ENCODE measurements around the gene ELL.

Gene ELL

DNA sequence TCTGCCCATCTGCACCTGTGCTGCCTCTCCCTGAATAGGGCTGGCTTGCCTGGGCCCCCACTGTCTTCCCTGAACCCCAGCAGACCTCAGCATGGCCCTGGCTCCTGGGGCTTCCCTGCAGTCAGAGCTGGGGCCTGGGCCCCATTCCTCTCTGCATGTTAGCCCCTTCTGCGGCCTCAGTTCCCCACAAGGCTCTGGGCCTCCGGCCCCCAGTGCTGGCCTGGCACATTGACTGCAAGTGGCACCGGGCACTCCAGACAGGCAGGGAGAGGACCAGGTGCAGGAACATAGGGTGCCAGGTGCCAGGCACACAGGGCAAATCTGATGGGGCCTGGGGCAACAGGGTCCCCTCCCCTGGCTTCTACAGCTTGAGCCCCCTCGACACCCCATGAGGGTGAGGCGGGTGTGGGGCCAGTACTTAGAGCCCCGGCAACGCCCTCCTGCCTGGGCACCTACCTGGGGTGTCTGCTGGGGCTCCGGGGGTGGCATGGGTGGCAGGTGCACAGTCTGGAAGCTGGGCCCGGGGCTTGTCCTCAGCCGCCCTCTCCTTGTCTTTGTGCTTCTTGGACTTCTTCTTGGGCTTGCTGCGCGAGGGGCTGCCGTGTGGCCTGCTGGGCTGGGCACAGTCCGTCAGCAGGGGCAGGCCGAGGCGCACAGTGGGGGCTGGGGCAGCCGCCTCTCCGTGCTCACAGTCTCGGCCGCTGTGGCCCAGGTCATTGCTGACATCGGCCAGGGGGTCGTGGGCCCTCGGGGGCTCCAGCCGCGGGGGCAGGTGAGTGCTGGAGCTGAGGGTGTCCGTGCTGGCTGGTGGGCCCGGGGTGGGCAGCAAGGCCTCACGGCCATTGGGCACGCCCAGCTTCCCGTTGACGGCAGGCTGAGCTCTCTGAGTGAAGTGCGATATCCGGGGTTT lies 71.6 kb downstream of the ELL start:
- no peak overlapping the region for H3K4me3 ChIP-seq (ENCODE audit: low read length)
- TF ChIP-seq EZH2phosphoT487 (IDR thresholded peaks at IDR 0.05; ENCODE audit: borderline replicate concordance, low read length), result no peak
- TF ChIP-seq, protein P1, sequence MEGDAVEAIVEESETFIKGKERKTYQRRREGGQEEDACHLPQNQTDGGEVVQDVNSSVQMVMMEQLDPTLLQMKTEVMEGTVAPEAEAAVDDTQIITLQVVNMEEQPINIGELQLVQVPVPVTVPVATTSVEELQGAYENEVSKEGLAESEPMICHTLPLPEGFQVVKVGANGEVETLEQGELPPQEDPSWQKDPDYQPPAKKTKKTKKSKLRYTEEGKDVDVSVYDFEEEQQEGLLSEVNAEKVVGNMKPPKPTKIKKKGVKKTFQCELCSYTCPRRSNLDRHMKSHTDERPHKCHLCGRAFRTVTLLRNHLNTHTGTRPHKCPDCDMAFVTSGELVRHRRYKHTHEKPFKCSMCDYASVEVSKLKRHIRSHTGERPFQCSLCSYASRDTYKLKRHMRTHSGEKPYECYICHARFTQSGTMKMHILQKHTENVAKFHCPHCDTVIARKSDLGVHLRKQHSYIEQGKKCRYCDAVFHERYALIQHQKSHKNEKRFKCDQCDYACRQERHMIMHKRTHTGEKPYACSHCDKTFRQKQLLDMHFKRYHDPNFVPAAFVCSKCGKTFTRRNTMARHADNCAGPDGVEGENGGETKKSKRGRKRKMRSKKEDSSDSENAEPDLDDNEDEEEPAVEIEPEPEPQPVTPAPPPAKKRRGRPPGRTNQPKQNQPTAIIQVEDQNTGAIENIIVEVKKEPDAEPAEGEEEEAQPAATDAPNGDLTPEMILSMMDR (IDR thresholded peaks at IDR 0.05; ENCODE audit: low read depth, low read length, poor library complexity, severe bottlenecking), result no peak
- peaks cover 42% of the 10 kb centered on the region for H3K36me3 ChIP-seq (ENCODE audit: control insufficient read depth, low read length)
- H3K27me3 ChIP-seq (ENCODE audit: control insufficient read depth, low read length), result no peaks in the 10 kb centered on the region
- H3K9me3 ChIP-seq (ENCODE audit: control insufficient read depth, insufficient read depth, low read length), result no peaks in the 10 kb centered on the region
- H4K20me1 ChIP-seq (ENCODE audit: control insufficient read depth, insufficient read depth, low read depth, low read length), result no peaks in the 10 kb centered on the region
- no peaks in the 10 kb centered on the region for H3F3A ChIP-seq (ENCODE audit: control insufficient read depth, insufficient read depth)
- H3K9me2 ChIP-seq (replicated peaks; ENCODE audit: control insufficient read depth, low read length), result no peaks in the 10 kb centered on the region
- H3K27ac ChIP-seq (ENCODE audit: low read depth, low read length), result no peak overlapping the region
- H3K4me2 ChIP-seq (ENCODE audit: low read length), result no peak overlapping the region
- H3K4me1 ChIP-seq (ENCODE audit: control insufficient read depth, low read length), result peaks cover 4% of the 10 kb centered on the region; the same call in 1 of the 2 replicates
- no peaks in the 10 kb centered on the region for H3K79me2 ChIP-seq (ENCODE audit: control insufficient read depth, low read length)

DNA sequence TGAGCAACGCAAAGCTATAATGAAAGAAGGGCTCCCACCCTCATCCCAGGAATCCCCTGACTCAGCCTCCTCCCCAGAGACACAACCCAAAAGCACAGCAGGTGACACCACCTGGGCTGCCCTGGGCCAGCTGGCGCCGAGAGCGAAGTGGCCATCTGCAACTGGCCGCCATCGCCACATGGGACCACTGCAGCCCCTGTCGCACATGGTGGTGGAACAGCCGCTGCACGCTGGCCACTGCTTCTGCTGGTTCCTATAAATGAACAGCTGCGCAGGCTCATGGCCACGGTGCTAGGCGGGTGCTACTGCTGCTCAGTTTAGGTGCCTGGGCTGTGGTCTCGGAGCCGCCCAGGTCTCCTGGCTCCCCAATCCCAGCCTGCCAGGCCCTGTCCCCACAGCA lies 72.3 kb downstream of the ELL start:
- Histone ChIP-seq H3K79me2 (ENCODE audit: control insufficient read depth, low read length) (no peaks in the 10 kb centered on the region), H3K27me3 (ENCODE audit: control insufficient read depth, low read length) (no peaks in the 10 kb centered on the region), H3K4me1 (ENCODE audit: control insufficient read depth, low read length) (peaks cover 4% of the 10 kb centered on the region; the same call in 1 of the 2 replicates), H3K36me3 (ENCODE audit: control insufficient read depth, low read length) (peaks cover 45% of the 10 kb centered on the region), H4K20me1 (ENCODE audit: control insufficient read depth, insufficient read depth, low read depth, low read length) (no peaks in the 10 kb centered on the region), H3K9me2 (replicated peaks; ENCODE audit: control insufficient read depth, low read length) (no peaks in the 10 kb centered on the region), H3K27ac (ENCODE audit: low read depth, low read length) (no peak overlapping the region), H3K4me2 (ENCODE audit: low read length) (no peak overlapping the region), H3K9me3 (ENCODE audit: control insufficient read depth, insufficient read depth, low read length) (no peaks in the 10 kb centered on the region), H3K4me3 (ENCODE audit: low read length) (no peak overlapping the region), H3F3A (ENCODE audit: control insufficient read depth, insufficient read depth) (no peaks in the 10 kb centered on the region)
- TF ChIP-seq EZH2phosphoT487 (IDR thresholded peaks at IDR 0.05; ENCODE audit: borderline replicate concordance, low read length), result no peak
- TF ChIP-seq, protein P1 (IDR thresholded peaks at IDR 0.05; ENCODE audit: low read depth, low read length, poor library complexity, severe bottlenecking), result no peak

DNA sequence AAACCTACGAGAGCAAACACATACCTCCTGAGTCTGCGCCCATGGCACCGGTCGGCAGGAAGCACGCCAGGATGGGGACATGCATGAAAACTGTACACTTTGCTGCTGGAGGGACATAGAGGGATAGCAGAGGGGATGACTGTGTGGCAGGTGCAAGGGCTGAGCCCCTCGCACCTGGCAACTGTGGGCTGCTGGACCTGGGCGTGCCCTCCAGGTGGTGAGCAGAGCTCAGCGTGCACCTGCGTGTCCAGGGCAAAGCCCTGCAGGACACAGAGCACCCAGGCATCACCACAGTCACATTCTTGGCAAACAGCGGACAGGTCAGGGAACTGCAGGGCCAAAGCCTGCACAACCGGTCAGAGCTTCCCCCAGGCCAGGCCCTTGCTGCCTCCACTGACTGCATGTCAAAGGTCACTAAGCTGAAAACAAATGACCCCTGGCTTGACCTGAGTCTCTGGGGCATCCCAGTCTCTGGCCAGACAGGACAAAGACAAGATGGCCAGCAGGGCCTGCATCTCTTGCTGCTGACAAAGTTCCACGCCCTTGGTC lies 75.0 kb downstream of the ELL start:
- no peak overlapping the region for H3K27ac ChIP-seq (ENCODE audit: low read depth, low read length)
- H4K20me1 ChIP-seq (ENCODE audit: control insufficient read depth, insufficient read depth, low read depth, low read length), result no peaks in the 10 kb centered on the region
- H3K9me2 ChIP-seq (replicated peaks; ENCODE audit: control insufficient read depth, low read length), result no peaks in the 10 kb centered on the region
- TF ChIP-seq EZH2phosphoT487 (IDR thresholded peaks at IDR 0.05; ENCODE audit: borderline replicate concordance, low read length), result no peak
- TF ChIP-seq, protein P1 (IDR thresholded peaks at IDR 0.05; ENCODE audit: low read depth, low read length, poor library complexity, severe bottlenecking), result no peak
- no peaks in the 10 kb centered on the region for H3K9me3 ChIP-seq (ENCODE audit: control insufficient read depth, insufficient read depth, low read length)
- no peaks in the 10 kb centered on the region for H3F3A ChIP-seq (ENCODE audit: control insufficient read depth, insufficient read depth)
- peaks cover 54% of the 10 kb centered on the region for H3K36me3 ChIP-seq (ENCODE audit: control insufficient read depth, low read length)
- H3K4me3 ChIP-seq (ENCODE audit: low read length), result no peak overlapping the region
- H3K4me1 ChIP-seq (ENCODE audit: control insufficient read depth, low read length), result peaks cover 4% of the 10 kb centered on the region; the same call in 1 of the 2 replicates
- H3K79me2 ChIP-seq (ENCODE audit: control insufficient read depth, low read length), result no peaks in the 10 kb centered on the region
- H3K27me3 ChIP-seq (ENCODE audit: control insufficient read depth, low read length), result no peaks in the 10 kb centered on the region
- H3K4me2 ChIP-seq (ENCODE audit: low read length), result no peak overlapping the region
